ENCODE data around the gene GNG3. TPM values are rescaled to one million over a fixed set of nuclear protein-coding genes. Genes with fewer than 3 reads are reported as not detected.
"Not testable (repeated sequence)": the region's sequence is repeated elsewhere in the genome, so short reads cannot be mapped to it uniquely, and the experiment has no call there.

Gene GNG3
- total RNA-seq, 1 experiment from 2014 or later = not detected

- intact Hi-C loops (cut with micrococcal nuclease) = no loop called here
- H3K4me2 ChIP-seq (ENCODE audit: low read length) = no peak overlapping the region
- no peak overlapping the region for H3K9ac ChIP-seq (ENCODE audit: low read length)
- CTCF ChIA-PET = interaction anchor here (1.1 kb wide), 1 partner anchor 8 kb away, joined by 4 read pairs; no protein-coding TSS in a partner anchor
- DNase-seq (ENCODE audit: low read depth, low spot score) (no peak), ATAC-seq (no peak)
- no peaks in the 10 kb centered on the region for H3K9me3 ChIP-seq (ENCODE audit: control insufficient read depth in 1 of 2, insufficient read depth in 1 of 2, low read depth in 1 of 2, low read length in 2 of 2)
- H3K9me2 ChIP-seq (ENCODE audit: insufficient read depth) = no peaks in the 10 kb centered on the region
- peaks cover 12% of the 10 kb centered on the region for H3K79me2 ChIP-seq (ENCODE audit: insufficient read depth, low read length)
- no peaks in the 10 kb centered on the region for H3K27me3 ChIP-seq (ENCODE audit: insufficient read depth, low read length)
- no peaks in the 10 kb centered on the region for H4K20me1 ChIP-seq (ENCODE audit: insufficient read depth)
- BruUV-seq (replicated peaks) = no TSS peak
- H3K27ac ChIP-seq (ENCODE audit: low read depth, low read length) = no peak overlapping the region
- H3K4me3 ChIP-seq (replicated peaks in 1 of 2; ENCODE audit: low read depth in 1 of 2, low read length in 2 of 2) = no peak overlapping the region
- no peak for TF ChIP-seq CBX3 (IDR thresholded peaks at IDR 0.05; ENCODE audit: low read depth)
- TF ChIP-seq FOSL1 (IDR thresholded peaks at IDR 0.05; ENCODE audit: low read depth) = no peak
- TF ChIP-seq ATF3 (IDR thresholded peaks at IDR 0.05) = no peak
- no peak for TF ChIP-seq JUND (IDR thresholded peaks at IDR 0.05)
- TF ChIP-seq EZH2 (IDR thresholded peaks at IDR 0.05) = no peak
- TF ChIP-seq RAD21 (IDR thresholded peaks at IDR 0.05; ENCODE audit: low read depth) = no peak
- no peak for TF ChIP-seq POLR2A (IDR thresholded peaks at IDR 0.05; ENCODE audit: borderline replicate concordance, extremely low read depth, insufficient read depth, insufficient read length)
- no peak for TF ChIP-seq ELF1 (IDR thresholded peaks at IDR 0.05; ENCODE audit: borderline replicate concordance, low read depth)
- TF ChIP-seq POLR2AphosphoS5 (IDR thresholded peaks at IDR 0.05; ENCODE audit: low read depth, low read length) = no peak
- TF ChIP-seq CTCF (IDR thresholded peaks at IDR 0.05 in 2 of 3, conservative IDR thresholded peaks at IDR 0.05 in 1 of 3; ENCODE audit: borderline replicate concordance in 1 of 3, insufficient read depth in 1 of 3, low read depth in 2 of 3, low read length in 2 of 3) = no peak
- TF ChIP-seq CEBPB (IDR thresholded peaks at IDR 0.05; ENCODE audit: low read depth) = no peak
- no peak for TF ChIP-seq EZH2phosphoT487 (IDR thresholded peaks at IDR 0.05; ENCODE audit: borderline replicate concordance)
- no peak for TF ChIP-seq MAX (IDR thresholded peaks at IDR 0.05)
- no peak for TF ChIP-seq SP1 (IDR thresholded peaks at IDR 0.05; ENCODE audit: low read depth)
- no peak for TF ChIP-seq SIN3A (IDR thresholded peaks at IDR 0.05; ENCODE audit: low read depth)
- H2AFZ ChIP-seq (ENCODE audit: low read depth, low read length, poor library complexity, severe bottlenecking) = no peak overlapping the region
- H3K4me1 ChIP-seq (ENCODE audit: control insufficient read depth in 1 of 2, insufficient read depth in 2 of 2, low read length in 2 of 2) = peaks cover 5 to 20% of the 10 kb centered on the region in 2 experiments
- RAD21 ChIA-PET (ENCODE audit: low non-redundant PET in 1 of 2, low total read pairs in 2 of 2, uncharacterized antibody in 2 of 2, unreplicated experiment in 2 of 2) = no interaction called here
- H3K36me3 ChIP-seq (ENCODE audit: control insufficient read depth in 1 of 2, insufficient read depth in 2 of 2, low read length in 2 of 2) = peaks cover 10 to 22% of the 10 kb centered on the region in 2 experiments; a peak in 3 of 4 replicates
- POLR2A ChIA-PET = no interaction called here
These were observed 5.2 kb upstream of the GNG3 start for GRCh38 chr11:62702246-62702645.

- Histone ChIP-seq H3K79me2 (ENCODE audit: insufficient read depth, low read length) (peaks cover 12% of the 10 kb centered on the region), H3K36me3 (ENCODE audit: control insufficient read depth in 1 of 2, insufficient read depth in 2 of 2, low read length in 2 of 2) (peaks cover 10 to 22% of the 10 kb centered on the region in 2 experiments; a peak in 3 of 4 replicates), H3K4me1 (ENCODE audit: control insufficient read depth in 1 of 2, insufficient read depth in 2 of 2, low read length in 2 of 2) (peaks cover 5 to 20% of the 10 kb centered on the region in 2 experiments)
- CTCF ChIA-PET = interaction anchor here (1.3 kb wide), 1 partner anchor 9 kb away, joined by 3 read pairs; no protein-coding TSS in a partner anchor
- H2AFZ ChIP-seq (ENCODE audit: low read depth, low read length, poor library complexity, severe bottlenecking); H3K27me3 ChIP-seq (ENCODE audit: insufficient read depth, low read length); intact Hi-C loops (cut with micrococcal nuclease); H3K4me2 ChIP-seq (ENCODE audit: low read length); H4K20me1 ChIP-seq (ENCODE audit: insufficient read depth); ATAC-seq; POLR2A ChIA-PET; RAD21 ChIA-PET (ENCODE audit: low non-redundant PET in 1 of 2, low total read pairs in 2 of 2, uncharacterized antibody in 2 of 2, unreplicated experiment in 2 of 2); DNase-seq (ENCODE audit: low read depth, low spot score); H3K4me3 ChIP-seq (replicated peaks in 1 of 2; ENCODE audit: low read depth in 1 of 2, low read length in 2 of 2); H3K9me3 ChIP-seq (ENCODE audit: control insufficient read depth in 1 of 2, insufficient read depth in 1 of 2, low read depth in 1 of 2, low read length in 2 of 2); BruUV-seq (replicated peaks); H3K9ac ChIP-seq (ENCODE audit: low read length); H3K9me2 ChIP-seq (ENCODE audit: insufficient read depth); H3K27ac ChIP-seq (ENCODE audit: low read depth, low read length): not testable (repeated sequence)
These were observed 3.6 kb upstream of the GNG3 start for GRCh38 chr11:62703921-62704320.

Data from HCT116 (cell line).